Middle frontal gyrus (tissue), 1 donor: ENCODE measurements around the gene SLC25A20.

Experiments
- DNase-seq: peaks from one replicate; pipeline ENCODE4 v3.0.0-alpha.2; 2015; ENCODE audit warnings: low spot score; ENCODE audit errors: extremely low spot score

SLC25A20 gene

DNA sequence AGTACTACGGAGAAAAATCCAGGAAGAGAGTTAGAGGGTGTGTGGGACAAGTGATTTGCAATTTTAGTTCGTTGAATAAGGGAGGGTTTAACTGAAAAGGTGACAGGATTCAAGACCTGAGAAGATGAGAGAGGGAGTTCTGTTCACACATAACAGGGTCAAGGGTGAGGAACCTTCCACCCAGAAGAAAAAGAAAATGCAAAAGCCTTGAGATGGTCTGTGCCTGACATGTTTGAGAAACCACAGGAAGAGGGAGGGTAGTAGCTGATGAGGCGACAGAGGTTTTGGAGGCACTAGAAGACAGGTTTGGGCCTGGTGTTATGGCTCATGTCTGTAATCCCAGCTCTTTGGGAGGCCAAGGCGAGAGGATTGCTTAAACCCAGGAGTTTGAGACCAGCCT lies 591 bp upstream of the SLC25A20 start:
- no peak for DNase-seq

- DNase-seq, result no peak
Measured at GRCh38 chr3:48897460-48898376, 964 bp downstream of the SLC25A20 start.

DNA sequence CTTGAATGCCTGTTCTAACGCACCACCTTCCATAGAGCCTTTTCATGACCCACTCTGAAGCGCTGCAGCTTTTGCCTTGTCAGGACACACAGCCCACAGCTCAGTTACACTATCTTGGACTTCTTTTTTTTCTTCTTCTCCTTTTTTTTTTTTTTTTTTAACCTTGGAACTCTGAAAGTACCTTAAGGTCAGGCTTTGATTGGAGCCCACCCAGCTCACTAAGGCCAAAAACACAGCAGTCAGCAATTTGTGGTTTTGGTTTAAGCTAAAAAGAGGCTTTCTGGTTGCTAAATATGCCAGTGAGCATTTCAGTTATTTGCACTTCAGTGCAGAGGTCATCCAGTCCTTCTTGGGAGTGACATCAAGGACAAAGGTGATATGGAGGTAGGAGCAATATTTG lies 1.7 kb downstream of the SLC25A20 start:
- DNase-seq, result no peak

GRCh38 chr3:48894516-48894915 lies 4.2 kb downstream of the SLC25A20 start:
- DNase-seq, result no peak

GRCh38 chr3:48891606-48892005 lies 7.1 kb downstream of the SLC25A20 start:
- DNase-seq, result no peak

- no peak for DNase-seq
Measured at GRCh38 chr3:48885753-48886152, 12.9 kb downstream of the SLC25A20 start.

GRCh38 chr3:48881652-48882114 lies 17.0 kb downstream of the SLC25A20 start:
- DNase-seq, result no peak

DNA sequence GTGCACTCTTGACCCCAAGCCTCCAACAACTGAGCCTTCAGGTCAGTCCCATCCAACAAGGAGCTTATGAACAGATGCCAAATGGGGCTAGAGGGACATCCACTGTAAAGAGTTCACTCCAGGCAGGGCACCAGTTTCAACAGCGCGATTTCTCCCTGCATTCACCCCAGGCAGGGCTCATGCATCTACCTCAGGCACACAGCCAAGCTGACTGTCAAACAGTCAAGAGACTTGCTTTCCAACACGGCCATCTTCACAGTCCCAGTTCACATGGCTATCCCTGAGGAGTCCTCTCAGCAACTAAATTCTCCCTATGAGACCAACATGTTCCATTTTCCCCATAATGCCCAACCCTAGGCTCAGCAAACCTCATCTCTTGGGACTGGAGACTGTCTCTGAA lies 17.7 kb downstream of the SLC25A20 start:
- DNase-seq, result no peak

DNA sequence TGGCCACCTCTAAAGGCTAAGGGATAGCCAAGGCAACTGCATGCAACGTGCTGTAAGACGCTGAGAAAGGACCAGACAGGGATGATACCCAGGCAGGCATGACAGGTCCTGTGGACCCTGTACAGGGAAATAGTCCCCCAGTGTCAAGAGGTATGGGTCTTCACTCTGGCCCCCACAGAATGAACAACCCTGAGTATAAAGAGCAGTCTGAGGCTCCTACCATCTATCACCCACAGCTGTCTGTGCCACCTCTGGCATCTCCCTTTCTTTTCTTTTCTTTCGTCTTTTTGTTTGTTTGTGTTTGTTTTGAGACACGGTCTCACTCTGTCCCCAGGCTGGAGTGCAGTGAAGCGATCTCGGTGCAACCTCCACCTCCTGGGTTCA lies 18.7 kb downstream of the SLC25A20 start:
- no peak for DNase-seq

DNA sequence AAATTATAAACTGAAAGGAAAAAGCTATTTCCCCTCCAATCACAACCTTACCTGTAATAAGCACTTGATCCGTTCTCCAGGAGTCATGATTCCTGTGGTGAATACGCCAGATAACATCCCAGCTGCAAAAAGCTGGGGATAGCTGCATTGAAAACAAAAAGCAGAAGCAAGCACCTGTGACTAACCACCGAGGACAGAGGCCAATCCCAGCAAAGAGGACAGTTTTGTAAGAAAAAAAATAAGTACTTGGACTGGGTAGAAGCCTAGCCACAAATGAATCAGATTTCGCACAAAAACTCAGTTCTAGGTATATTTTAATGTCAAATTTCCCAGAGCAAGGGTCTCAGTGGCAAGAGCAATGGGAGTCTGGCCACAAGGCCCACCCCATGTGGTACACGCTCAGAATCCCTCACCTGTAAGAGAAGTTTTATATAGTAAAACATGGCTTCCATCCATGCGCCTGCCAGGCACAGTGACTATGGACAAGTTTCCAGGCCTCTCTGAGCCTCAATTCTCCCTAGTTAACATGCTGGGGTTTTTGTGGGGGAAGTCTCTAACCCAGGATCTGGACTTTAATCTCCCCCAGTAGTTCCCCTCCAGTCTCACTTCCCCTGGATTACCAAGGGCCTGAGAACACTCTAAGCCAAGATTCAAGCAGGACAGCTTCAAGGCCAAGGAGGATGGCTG lies 19.2 kb downstream of the SLC25A20 start:
- DNase-seq, result no peak

DNA sequence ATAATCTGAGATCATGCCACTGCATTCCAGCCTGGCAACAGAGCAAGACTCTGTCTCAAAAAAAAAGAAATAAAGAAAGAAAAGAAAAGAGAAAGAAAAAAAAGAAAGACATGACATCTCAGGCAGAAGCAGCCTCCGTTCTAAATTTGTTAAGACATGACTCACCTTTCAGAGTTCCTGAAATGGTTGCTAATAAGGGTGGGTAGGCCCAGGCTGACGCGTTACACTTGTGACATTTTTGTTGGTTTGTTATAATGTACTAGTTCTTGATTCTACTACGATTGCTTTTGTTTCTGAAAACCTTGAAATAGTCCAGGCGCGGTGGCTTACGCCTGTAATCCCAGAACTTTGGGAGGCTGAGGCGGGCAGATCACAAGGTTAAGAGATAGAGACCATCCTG lies 21.0 kb downstream of the SLC25A20 start:
- DNase-seq, result no peak

- DNase-seq, result no peak
Measured at GRCh38 chr3:48863122-48863521, 35.6 kb downstream of the SLC25A20 start.

GRCh38 chr3:48859206-48859605 lies 39.5 kb downstream of the SLC25A20 start:
- no peak for DNase-seq

GRCh38 chr3:48858709-48859108 lies 40.0 kb downstream of the SLC25A20 start:
- no peak for DNase-seq

DNA sequence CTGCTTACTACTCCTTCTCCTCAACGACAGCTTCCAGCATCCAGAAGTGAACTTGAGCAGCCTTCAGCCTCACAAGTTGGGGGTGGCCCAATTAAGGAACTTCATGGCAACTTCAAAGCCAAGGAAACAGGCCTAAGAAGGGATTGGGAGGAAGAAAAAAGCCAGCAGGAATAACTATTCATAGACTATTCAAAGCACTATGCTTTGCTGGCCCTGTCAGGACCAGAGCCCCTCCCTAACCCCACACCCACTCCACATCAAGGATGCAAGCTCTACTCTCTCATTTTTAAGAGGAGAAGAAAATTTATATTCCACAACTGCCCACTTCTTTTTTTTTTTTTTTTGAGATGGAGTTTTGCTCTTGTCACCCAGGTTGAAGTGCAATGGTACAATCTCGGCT lies 41.0 kb downstream of the SLC25A20 start:
- DNase-seq, result no peak

GRCh38 chr3:48856469-48856868 lies 42.2 kb downstream of the SLC25A20 start:
- DNase-seq, result no peak

- DNase-seq, result no peak
Measured at GRCh38 chr3:48855681-48856447, 42.8 kb downstream of the SLC25A20 start.

- DNase-seq, result no peak
Measured at GRCh38 chr3:48852151-48852550, 46.5 kb downstream of the SLC25A20 start.

- DNase-seq, result no peak
Measured at GRCh38 chr3:48851407-48851806, 47.3 kb downstream of the SLC25A20 start.

DNA sequence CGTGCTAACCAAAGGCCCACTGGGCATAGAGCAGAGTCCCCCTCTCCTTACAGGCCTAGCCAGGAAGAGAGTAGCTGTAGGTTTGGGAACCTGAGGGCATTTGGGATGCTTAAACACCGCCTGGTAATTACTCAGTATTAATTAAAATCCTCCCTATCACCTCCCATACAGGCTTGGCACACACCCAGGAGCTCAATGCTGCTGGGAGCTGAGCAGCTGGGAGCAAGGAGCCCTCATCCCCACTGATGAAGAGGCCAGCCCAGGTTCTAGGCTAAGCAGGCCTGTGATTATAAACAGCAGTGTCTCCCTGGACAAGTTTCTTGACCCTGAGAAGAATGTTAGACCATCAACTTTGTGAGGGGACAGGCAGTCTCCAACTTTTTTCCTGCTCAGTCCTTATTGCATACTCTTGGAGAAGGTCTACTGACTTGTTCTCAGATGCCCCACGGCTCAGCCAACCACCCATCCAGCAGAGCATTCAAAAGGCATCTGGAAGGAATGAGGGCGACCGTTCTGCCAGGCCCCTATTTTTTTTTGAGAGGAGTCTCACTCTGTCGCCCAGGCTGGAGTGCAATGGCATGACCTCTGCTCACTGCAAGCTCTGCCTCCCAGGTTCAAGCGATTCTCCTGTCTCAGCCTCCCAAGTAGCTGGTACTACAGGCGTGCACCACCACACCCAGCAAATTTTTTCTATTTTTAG lies 49.7 kb downstream of the SLC25A20 start:
- DNase-seq, result no peak
